KOPT-K1 (cell line): ENCODE results near the gene GAS7.

Source experiments
- H3K27ac ChIP-seq: fragments of 200-600 bp; sonication (generic); 2 replicates; pipeline ENCODE4 v1.5.1; 2016; ENCODE audit warnings: antibody characterized with exemption, mild to moderate bottlenecking, low read depth, low read length; ENCODE audit not compliant: poor library complexity, severe bottlenecking
- H3K36me3 ChIP-seq: fragments of 200-600 bp; sonication (generic); 2 replicates; pipeline ENCODE4 v1.5.1; 2017; ENCODE audit warnings: antibody characterized with exemption, mild to moderate bottlenecking, low read length, moderate library complexity; ENCODE audit not compliant: insufficient read depth
- H3K9me3 ChIP-seq: fragments of 200-600 bp; sonication (generic); 2 replicates; pipeline ENCODE4 v1.5.1; 2017; ENCODE audit warnings: antibody characterized with exemption, low read length, mild to moderate bottlenecking; ENCODE audit not compliant: insufficient read depth, poor library complexity, severe bottlenecking

The GAS7 gene

GRCh38 chr17:10192461-10192860 lies 5.9 kb downstream of the GAS7 start:
- H3K9me3 ChIP-seq = peaks cover 27% of the 10 kb centered on the region
- no peak overlapping the region for H3K27ac ChIP-seq
- peaks cover 22% of the 10 kb centered on the region for H3K36me3 ChIP-seq

- Histone ChIP-seq H3K36me3 (no peaks in the 10 kb centered on the region), H3K27ac (no peak overlapping the region), H3K9me3 (no peaks in the 10 kb centered on the region)
These were observed 10.9 kb downstream of the GAS7 start for GRCh38 chr17:10187456-10187855.

GRCh38 chr17:10186771-10187410 lies 11.5 kb downstream of the GAS7 start:
- no peaks in the 10 kb centered on the region for H3K9me3 ChIP-seq
- no peak overlapping the region for H3K27ac ChIP-seq
- H3K36me3 ChIP-seq = no peaks in the 10 kb centered on the region

GRCh38 chr17:10183931-10184930 lies 14.2 kb downstream of the GAS7 start:
- no peaks in the 10 kb centered on the region for H3K36me3 ChIP-seq
- no peaks in the 10 kb centered on the region for H3K9me3 ChIP-seq
- no peak overlapping the region for H3K27ac ChIP-seq

DNA sequence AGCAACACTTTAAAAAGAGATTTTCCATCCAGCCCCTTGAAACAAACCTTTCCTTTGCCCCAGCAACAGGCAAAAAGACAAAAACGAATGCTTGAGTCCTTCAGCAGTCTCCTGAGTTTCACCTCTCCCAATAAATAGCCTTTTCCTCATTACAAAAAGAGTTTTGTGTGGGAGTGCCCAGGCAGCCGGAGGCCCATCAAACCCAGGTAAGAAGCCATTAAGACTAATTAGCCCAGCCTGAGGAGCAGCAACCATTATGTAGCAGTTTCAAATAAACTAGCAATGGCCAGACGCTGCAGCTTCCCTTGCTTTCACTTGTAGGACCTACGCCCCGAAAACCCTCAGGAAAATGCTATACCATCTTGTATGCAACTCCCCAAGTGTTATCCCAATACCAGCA lies 15.6 kb downstream of the GAS7 start:
- no peaks in the 10 kb centered on the region for H3K36me3 ChIP-seq
- no peak overlapping the region for H3K27ac ChIP-seq
- no peaks in the 10 kb centered on the region for H3K9me3 ChIP-seq

DNA sequence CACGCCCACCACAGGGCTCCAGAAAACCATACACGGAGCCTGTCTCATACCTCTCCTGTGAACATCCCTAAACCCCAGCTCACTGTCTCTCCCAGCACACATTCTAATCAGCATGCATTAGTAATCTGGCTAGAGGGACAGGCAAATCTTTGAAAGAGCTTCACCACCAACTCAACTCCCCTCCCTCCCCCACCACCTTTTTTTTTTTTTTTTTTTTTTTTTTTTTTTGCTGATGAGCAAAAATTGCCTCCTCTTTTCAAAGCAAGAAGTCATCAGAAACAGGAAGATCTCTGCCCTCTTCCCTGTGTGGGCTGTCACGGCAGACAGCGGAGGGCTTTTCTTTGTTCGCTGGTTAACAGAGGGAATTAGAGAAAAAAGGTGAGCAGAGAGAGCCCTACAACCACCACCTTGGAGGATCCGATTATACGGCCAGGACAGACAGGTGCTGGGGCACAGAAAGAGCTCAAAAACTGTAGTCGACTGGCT lies 19.9 kb downstream of the GAS7 start:
- Histone ChIP-seq H3K36me3 (no peaks in the 10 kb centered on the region), H3K9me3 (no peaks in the 10 kb centered on the region), H3K27ac (peak overlapping the region; percentile 10)

DNA sequence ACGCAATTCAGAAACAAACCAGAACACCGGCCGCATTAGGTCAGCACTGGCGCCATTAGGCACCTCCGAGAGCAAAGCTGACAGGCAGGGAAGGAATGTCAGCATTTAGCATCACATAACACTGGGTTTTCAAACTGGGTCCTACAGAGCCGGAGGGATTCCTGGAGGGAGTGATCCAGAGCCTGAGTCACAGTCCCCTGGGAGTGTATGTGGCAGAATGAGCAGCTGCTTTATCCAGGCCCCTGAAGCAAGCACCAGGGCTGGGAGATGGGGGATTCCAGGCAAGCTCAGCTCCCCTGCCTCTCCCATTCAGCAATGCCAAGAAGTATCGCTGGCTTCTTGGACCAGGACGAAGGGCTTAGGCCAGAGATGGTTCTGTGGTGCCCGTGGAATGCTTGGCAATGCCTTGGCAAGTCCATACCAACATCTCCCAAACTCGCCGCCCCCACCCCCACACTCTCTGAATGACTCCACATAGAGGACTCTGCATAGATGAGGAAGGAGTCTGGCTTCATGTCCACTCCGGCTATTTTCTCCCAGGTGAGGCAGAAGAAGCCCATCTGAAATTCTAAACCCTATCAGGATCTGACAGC lies 20.4 kb downstream of the GAS7 start:
- no peaks in the 10 kb centered on the region for H3K36me3 ChIP-seq

DNA sequence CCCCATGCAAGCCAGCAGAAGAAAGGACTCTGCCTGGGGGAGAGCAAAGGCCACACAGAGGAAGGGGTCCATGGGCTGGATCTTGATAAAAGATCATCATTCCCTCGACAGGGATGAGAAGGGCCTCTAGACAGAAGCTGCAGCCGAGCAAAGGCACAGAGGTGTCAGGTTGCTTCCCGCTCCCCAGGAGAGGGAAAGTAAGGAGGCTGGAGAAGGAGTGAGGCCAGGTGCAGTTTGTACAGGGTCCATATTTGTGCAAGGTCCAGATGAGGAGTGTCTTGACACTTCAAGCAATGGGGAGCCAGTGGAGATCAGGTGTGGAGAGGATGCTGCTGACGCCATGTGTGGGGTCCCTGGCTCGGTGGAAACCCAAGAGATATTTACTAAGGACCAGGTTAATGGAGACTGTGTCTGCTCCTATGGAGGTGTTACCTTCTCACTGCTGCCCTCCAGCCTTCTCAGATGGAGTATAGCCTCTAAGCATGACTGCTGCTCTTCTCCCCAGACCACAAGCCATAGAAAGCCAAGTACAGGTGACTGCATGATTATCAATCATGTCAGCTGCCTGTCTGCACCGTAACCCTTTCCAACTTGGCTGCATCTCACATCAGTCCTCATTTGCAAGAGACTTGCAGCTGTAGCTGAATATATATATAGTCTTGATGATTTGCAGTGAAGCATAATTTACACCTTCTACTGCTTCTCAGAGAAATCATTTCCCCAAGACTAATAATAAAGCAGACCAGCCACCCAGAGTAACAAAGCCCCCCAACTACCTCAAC lies 21.1 kb downstream of the GAS7 start:
- Histone ChIP-seq H3K27ac (no peak overlapping the region), H3K9me3 (no peaks in the 10 kb centered on the region), H3K36me3 (no peaks in the 10 kb centered on the region)

More for the DNA sequence above, 20.4 kb downstream of the GAS7 start:
- no peaks in the 10 kb centered on the region for H3K9me3 ChIP-seq
- H3K27ac ChIP-seq = no peak overlapping the region

DNA sequence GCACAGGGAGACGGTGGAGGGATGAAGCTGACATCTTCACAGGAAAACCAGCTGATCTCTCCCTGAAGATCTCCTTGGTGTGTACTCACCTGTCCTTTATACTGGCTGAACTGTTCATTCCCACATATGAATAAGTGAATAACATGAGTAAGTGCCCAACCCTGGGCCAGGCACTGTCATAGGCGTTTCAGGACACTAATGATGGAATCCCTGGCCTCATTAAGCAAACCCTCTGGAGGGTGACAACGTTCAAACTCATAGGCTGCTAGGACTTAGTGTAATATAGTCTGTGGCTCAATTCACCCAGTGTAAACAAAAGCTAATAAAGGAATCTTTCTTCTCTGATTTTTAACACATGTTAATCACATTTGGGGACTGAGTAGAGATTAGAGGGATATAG lies 24.5 kb downstream of the GAS7 start:
- Histone ChIP-seq H3K27ac (no peak overlapping the region), H3K9me3 (no peaks in the 10 kb centered on the region)

GRCh38 chr17:10172778-10173177 lies 25.6 kb downstream of the GAS7 start:
- Histone ChIP-seq H3K9me3 (no peaks in the 10 kb centered on the region), H3K27ac (peak overlapping the region; percentile 50), H3K36me3 (no peaks in the 10 kb centered on the region)

More for the DNA sequence above, 24.5 kb downstream of the GAS7 start:
- no peaks in the 10 kb centered on the region for H3K36me3 ChIP-seq

DNA sequence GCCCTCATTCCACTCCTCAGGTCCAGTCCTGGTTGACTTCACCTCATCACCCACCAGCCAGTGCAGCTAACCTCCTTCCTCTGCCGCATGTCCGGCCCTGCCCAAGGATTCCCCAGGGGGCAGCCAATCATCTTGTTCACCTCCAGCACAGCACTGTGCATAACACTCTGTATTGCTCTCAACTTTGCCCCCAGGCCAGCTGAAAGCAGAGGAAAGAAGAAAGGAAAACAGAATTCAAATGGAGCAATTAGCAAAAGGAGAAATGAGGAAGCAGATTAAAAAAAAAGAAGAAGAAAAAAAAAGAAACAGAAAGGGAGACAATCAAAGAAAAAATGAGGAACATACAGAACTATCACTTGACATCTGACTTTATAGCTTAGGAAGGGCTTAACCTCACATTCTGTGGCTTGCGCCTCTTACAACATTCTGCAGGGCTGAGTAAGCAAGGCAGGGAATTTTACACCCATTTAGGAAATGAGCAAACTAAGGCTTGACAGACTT lies 26.1 kb downstream of the GAS7 start:
- Histone ChIP-seq H3K27ac (peak overlapping the region; percentile 50), H3K36me3 (no peaks in the 10 kb centered on the region), H3K9me3 (no peaks in the 10 kb centered on the region)

- H3K9me3 ChIP-seq = no peaks in the 10 kb centered on the region
- peak overlapping the region; percentile 50 for H3K27ac ChIP-seq
- H3K36me3 ChIP-seq = no peaks in the 10 kb centered on the region
These were observed 26.8 kb downstream of the GAS7 start for GRCh38 chr17:10171581-10171981.

- peak overlapping the region; percentile 50 for H3K27ac ChIP-seq
- no peaks in the 10 kb centered on the region for H3K36me3 ChIP-seq
- no peaks in the 10 kb centered on the region for H3K9me3 ChIP-seq
These were observed 27.3 kb downstream of the GAS7 start for GRCh38 chr17:10171122-10171571.

DNA sequence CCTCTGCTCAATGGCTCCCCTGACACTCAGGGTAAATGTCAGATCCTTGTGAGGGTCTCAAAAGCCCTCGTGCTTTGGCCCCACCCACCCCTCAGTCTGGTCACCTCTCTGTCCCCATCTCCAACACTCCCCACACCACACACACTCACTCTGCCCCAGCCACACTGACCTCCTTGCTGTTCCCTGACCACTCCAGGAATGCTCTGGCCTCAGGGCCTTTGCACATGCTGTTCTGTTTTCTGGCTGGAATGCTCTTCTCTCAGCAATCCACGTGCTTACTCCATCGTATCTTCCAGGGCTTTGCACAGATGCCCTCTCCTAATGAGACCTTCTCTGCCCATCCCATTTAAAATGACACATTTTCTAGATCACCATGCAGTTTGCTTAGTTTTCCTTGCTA lies 28.2 kb downstream of the GAS7 start:
- peak overlapping the region; percentile 50 for H3K27ac ChIP-seq
- H3K9me3 ChIP-seq = no peaks in the 10 kb centered on the region
- no peaks in the 10 kb centered on the region for H3K36me3 ChIP-seq
